DOHH2 (cell line): ENCODE data around the gene ARID1B.

ENCODE experiments used
- H3F3A ChIP-seq: fragments of 200-600 bp; sonication (generic), shearing (Covaris generic); 2 replicates; pipeline ENCODE4 v1.6.0; 2016; ENCODE audit warnings: antibody characterized with exemption, mild to moderate bottlenecking; ENCODE audit not compliant: control insufficient read depth, insufficient read depth
- H3K27ac ChIP-seq: fragments of 200-600 bp; sonication (generic); 2 replicates; pipeline ENCODE4 v1.5.1; 2014; ENCODE audit warnings: low read depth, mild to moderate bottlenecking, low read length, moderate library complexity
- H3K27me3 ChIP-seq: fragments of 200-600 bp; sonication (generic); 2 replicates; pipeline ENCODE4 v1.6.1; 2014; ENCODE audit warnings: mild to moderate bottlenecking, low read length, mixed read lengths; ENCODE audit not compliant: control insufficient read depth
- H3K36me3 ChIP-seq: fragments of 200-600 bp; sonication (generic); 2 replicates; pipeline ENCODE4 v1.6.1; 2014; ENCODE audit warnings: mild to moderate bottlenecking, low read length, moderate library complexity, mixed read lengths; ENCODE audit not compliant: control insufficient read depth
- H3K4me1 ChIP-seq: fragments of 200-600 bp; sonication (generic); 2 replicates; pipeline ENCODE4 v1.6.1; 2014; ENCODE audit warnings: mild to moderate bottlenecking, low read length, mixed read lengths; ENCODE audit not compliant: control insufficient read depth
- H3K4me2 ChIP-seq: fragments of 200-600 bp; sonication (generic); 2 replicates; pipeline ENCODE4 v1.6.0; 2014; ENCODE audit warnings: mild to moderate bottlenecking, low read length, moderate library complexity
- H3K4me3 ChIP-seq: fragments of 200-600 bp; sonication (generic); 2 replicates; pipeline ENCODE4 v1.5.1; 2014; ENCODE audit warnings: mild to moderate bottlenecking, low read length, mixed read lengths
- H3K79me2 ChIP-seq: fragments of 200-600 bp; sonication (generic); 2 replicates; pipeline ENCODE4 v1.6.1; 2014; ENCODE audit warnings: mild to moderate bottlenecking, low read length, mixed read lengths; ENCODE audit not compliant: control insufficient read depth
- H3K9me2 ChIP-seq: fragments of 200-600 bp; sonication (generic); replicated peaks from 2 replicates; pipeline ENCODE4 v1.6.1; 2014; ENCODE audit warnings: mild to moderate bottlenecking, low read length, mixed read lengths; ENCODE audit not compliant: control insufficient read depth
- H3K9me3 ChIP-seq: fragments of 200-600 bp; sonication (generic); 2 replicates; pipeline ENCODE4 v1.6.1; 2014; ENCODE audit warnings: antibody characterized with exemption, low read length, mixed read lengths; ENCODE audit not compliant: control insufficient read depth, insufficient read depth
- H4K20me1 ChIP-seq: fragments of 200-600 bp; sonication (generic); 2 replicates; pipeline ENCODE4 v1.6.0; 2014; ENCODE audit warnings: low read depth, mild to moderate bottlenecking, antibody characterized with exemption, low read length, moderate library complexity; ENCODE audit not compliant: control insufficient read depth, insufficient read depth
- CTCF ChIP-seq: fragments of 200-600 bp; sonication (generic); IDR thresholded peaks from one replicate; pipeline ENCODE4 v1.5.1; 2014; ENCODE audit warnings: antibody characterized with exemption, mild to moderate bottlenecking, low read depth, low read length; ENCODE audit not compliant: poor library complexity, severe bottlenecking
- EZH2phosphoT487 ChIP-seq: fragments of 200-600 bp; sonication (generic); IDR thresholded peaks from 2 replicates; pipeline ENCODE4 v1.6.1; 2017; ENCODE audit warnings: borderline replicate concordance, mild to moderate bottlenecking, antibody characterized with exemption, low read length, moderate library complexity, mixed read lengths

Gene ARID1B

GRCh38 chr6:157249826-157250225 is 472.6 kb downstream of the ARID1B start:
- no peak overlapping the region for H3K4me2 ChIP-seq
- H3K9me2 ChIP-seq = no peaks in the 10 kb centered on the region
- no peak overlapping the region for H3K27ac ChIP-seq
- peaks cover 6% of the 10 kb centered on the region for H3K27me3 ChIP-seq
- no peaks in the 10 kb centered on the region for H3F3A ChIP-seq
- no peaks in the 10 kb centered on the region for H3K4me1 ChIP-seq
- no peak overlapping the region for H3K4me3 ChIP-seq
- peaks cover 5% of the 10 kb centered on the region; the same call in 1 of the 2 replicates for H3K9me3 ChIP-seq
- H3K79me2 ChIP-seq = no peaks in the 10 kb centered on the region
- no peaks in the 10 kb centered on the region for H4K20me1 ChIP-seq
- TF ChIP-seq CTCF (no peak), EZH2phosphoT487 (no peak)
- H3K36me3 ChIP-seq = no peaks in the 10 kb centered on the region

- Histone ChIP-seq H4K20me1 (no peaks in the 10 kb centered on the region), H3F3A (no peaks in the 10 kb centered on the region), H3K4me2 (no peak overlapping the region), H3K27ac (no peak overlapping the region), H3K4me1 (no peaks in the 10 kb centered on the region), H3K27me3 (peaks cover 16% of the 10 kb centered on the region), H3K4me3 (no peak overlapping the region), H3K9me2 (no peaks in the 10 kb centered on the region), H3K36me3 (no peaks in the 10 kb centered on the region), H3K9me3 (peaks cover 5% of the 10 kb centered on the region; the same call in 1 of the 2 replicates), H3K79me2 (no peaks in the 10 kb centered on the region)
- no peak for TF ChIP-seq EZH2phosphoT487
- TF ChIP-seq CTCF = no peak
Measured at GRCh38 chr6:157251586-157252247, 474.5 kb downstream of the ARID1B start.

GRCh38 chr6:157253017-157253416 is 475.8 kb downstream of the ARID1B start:
- Histone ChIP-seq H3K27me3 (peaks cover 20% of the 10 kb centered on the region), H3K9me2 (no peaks in the 10 kb centered on the region), H3K27ac (no peak overlapping the region), H3K4me2 (no peak overlapping the region), H3F3A (no peaks in the 10 kb centered on the region), H3K36me3 (no peaks in the 10 kb centered on the region), H3K79me2 (no peaks in the 10 kb centered on the region), H3K9me3 (peaks cover 5% of the 10 kb centered on the region; the same call in 1 of the 2 replicates), H3K4me1 (no peaks in the 10 kb centered on the region), H4K20me1 (no peaks in the 10 kb centered on the region), H3K4me3 (no peak overlapping the region)
- no peak for TF ChIP-seq CTCF
